BJ (cell line): ENCODE data around the gene NFAT5. TPM values are rescaled to one million over a fixed set of nuclear protein-coding genes. Genes with fewer than 3 reads are reported as not detected.

ENCODE experiments used
- CTCF ChIA-PET: fragments of 350-600 bp; formaldehyde crosslinking; extraction: SDS; loops from one replicate; lab custom pipeline; 2021; ENCODE audit warnings: antibody characterized with exemption, inconsistent platforms; lab: Yijun Ruan, JAX
- POLR2A ChIA-PET: fragments of 300-600 bp; sonication (Branson Sonifier 250); formaldehyde crosslinking; extraction: SDS; loops from one replicate; lab custom pipeline; 2021; ENCODE audit warnings: antibody characterized with exemption; lab: Charles Lee
- DNase-seq: peaks from one replicate; pipeline ENCODE4 v3.0.0-alpha.2; 2011; ENCODE audit warnings: low read depth
- H3K27me3 ChIP-seq: 2 replicates; pipeline ENCODE4 v1.6.0; 2011; ENCODE audit warnings: low read length; ENCODE audit not compliant: control insufficient read depth, insufficient read depth
- H3K36me3 ChIP-seq: 2 replicates; pipeline ENCODE4 v1.5.1; 2011; ENCODE audit warnings: low read length; ENCODE audit not compliant: control insufficient read depth, insufficient read depth
- H3K4me3 ChIP-seq: 2 replicates; pipeline ENCODE4 v1.5.1; 2011; ENCODE audit warnings: low read depth, mild to moderate bottlenecking, control low read depth, low read length
- polyA plus RNA-seq: library from polyadenylated mRNA; depleted of rRNA; stranded (reverse); fragments of >200 nt; gene quantifications from 2 replicates; pipeline ENCODE4 v1.2.3, GENCODE V29; 2011; rRNA removed
- small RNA-seq: library from RNA; depleted of rRNA; stranded (forward); fragments of <200 nt; gene quantifications from one replicate; pipeline ENCODE3, GENCODE V24; 2012; ENCODE audit warnings: low replicate concordance, low read depth; ENCODE audit not compliant: insufficient read length
- TF ChIP-seq, protein P1 (sequence below): IDR thresholded peaks from 2 replicates; pipeline ENCODE4 v1.5.1; 2011; ENCODE audit warnings: low read depth, mild to moderate bottlenecking, control low read depth, inconsistent platforms, low read length, moderate library complexity; ENCODE audit not compliant: insufficient read depth

The NFAT5 gene
- polyA plus RNA-seq, 1 experiment = 29.6 TPM

DNA sequence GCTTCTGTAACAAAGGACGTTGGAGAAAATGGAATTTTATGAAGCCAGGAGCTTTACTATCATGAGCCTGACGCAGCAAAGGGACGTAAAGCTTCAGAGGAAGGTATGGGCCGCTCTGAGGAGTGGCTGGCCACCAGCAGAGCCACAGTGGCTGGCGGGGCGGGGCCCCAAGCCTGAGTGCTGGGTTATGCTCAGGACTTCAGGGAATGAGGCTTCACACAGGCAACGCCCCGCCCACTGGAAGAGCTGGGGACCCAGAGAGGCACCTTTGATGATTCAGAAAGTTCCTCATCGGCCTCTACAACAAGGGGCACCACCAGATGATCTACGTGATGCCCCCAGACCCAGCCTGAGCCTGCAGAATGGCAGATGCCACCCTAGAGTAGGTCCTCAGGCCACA, 180.2 kb downstream of the NFAT5 start:
- TF ChIP-seq, protein P1, sequence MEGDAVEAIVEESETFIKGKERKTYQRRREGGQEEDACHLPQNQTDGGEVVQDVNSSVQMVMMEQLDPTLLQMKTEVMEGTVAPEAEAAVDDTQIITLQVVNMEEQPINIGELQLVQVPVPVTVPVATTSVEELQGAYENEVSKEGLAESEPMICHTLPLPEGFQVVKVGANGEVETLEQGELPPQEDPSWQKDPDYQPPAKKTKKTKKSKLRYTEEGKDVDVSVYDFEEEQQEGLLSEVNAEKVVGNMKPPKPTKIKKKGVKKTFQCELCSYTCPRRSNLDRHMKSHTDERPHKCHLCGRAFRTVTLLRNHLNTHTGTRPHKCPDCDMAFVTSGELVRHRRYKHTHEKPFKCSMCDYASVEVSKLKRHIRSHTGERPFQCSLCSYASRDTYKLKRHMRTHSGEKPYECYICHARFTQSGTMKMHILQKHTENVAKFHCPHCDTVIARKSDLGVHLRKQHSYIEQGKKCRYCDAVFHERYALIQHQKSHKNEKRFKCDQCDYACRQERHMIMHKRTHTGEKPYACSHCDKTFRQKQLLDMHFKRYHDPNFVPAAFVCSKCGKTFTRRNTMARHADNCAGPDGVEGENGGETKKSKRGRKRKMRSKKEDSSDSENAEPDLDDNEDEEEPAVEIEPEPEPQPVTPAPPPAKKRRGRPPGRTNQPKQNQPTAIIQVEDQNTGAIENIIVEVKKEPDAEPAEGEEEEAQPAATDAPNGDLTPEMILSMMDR = no peak
- CTCF ChIA-PET = interaction anchor here (1.0 to 1.8 kb wide), 2 partner anchors 9 to 185 kb away, joined by 3 to 11 read pairs; partner anchors contain the start of gene NOB1
- POLR2A ChIA-PET = no interaction called here
- no peak for DNase-seq
- Histone ChIP-seq H3K36me3 (peaks cover 40% of the 10 kb centered on the region), H3K27me3 (no peaks in the 10 kb centered on the region), H3K4me3 (no peak overlapping the region)

DNA sequence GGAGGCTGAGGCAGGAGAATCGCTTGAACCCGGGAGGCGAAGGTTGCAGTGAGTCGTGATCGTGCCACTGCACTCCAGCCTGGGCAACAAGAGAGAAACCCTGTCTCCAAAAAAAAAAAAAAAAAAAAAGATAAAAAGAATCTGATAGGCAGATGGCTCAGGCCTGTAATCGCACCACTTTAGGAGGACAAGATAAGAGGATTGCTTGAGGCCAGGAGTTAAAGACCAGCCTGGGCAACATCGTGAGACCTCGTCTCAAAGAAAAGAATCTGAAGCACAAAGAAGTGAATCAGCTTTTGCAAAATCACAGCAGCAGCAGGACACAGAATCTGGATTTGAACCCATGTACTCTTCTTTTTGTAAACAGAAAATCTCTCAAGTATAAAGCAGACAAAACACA, 181.3 kb downstream of the NFAT5 start:
- POLR2A ChIA-PET = no interaction called here
- CTCF ChIA-PET = no interaction called here

DNA sequence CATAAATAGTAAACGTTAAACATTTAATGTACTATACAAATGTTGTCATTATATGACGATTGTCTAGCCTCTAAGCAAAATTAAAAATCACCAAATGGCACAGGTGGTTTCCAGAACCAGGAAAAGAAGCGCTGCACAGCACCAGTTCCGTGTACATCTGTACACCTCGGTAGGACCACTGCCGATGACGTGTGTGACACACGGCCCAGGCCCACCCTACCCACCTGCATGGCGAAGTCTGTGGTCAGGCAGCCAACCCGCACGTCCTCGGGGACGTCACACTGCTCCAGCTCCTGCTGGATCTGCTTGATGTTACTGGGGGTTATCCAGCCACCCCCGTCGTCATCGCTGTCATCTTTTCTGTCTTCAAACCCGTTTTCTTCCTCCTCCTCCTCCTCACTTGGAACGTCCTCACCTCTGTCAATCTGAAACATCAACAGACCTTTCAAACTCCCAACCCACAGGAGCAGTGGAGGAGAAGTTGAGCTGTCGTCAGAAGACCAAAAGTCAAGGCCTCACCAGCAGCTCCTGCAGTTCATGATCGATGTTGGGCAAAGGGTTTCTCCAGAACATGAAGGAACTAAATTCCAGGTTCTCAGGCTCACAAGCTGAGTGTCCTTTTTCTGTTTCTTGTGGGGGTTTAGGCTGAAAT, 183.1 kb downstream of the NFAT5 start:
- ChIA-PET CTCF (interaction anchor here (0.6 kb wide), 1 partner anchor 178 kb away, joined by 3 read pairs; no protein-coding TSS in a partner anchor), POLR2A (no interaction called here)
- TF ChIP-seq, protein P1 = no peak
- peaks cover 33% of the 10 kb centered on the region for H3K36me3 ChIP-seq
- no peak for DNase-seq
- no peaks in the 10 kb centered on the region for H3K27me3 ChIP-seq
- no peak overlapping the region for H3K4me3 ChIP-seq

More for the DNA sequence above, 181.3 kb downstream of the NFAT5 start:
- TF ChIP-seq, protein P1 = no peak
- H3K27me3 ChIP-seq = no peaks in the 10 kb centered on the region
- H3K36me3 ChIP-seq = peaks cover 42% of the 10 kb centered on the region
- no peak for DNase-seq
- no peak overlapping the region for H3K4me3 ChIP-seq

DNA sequence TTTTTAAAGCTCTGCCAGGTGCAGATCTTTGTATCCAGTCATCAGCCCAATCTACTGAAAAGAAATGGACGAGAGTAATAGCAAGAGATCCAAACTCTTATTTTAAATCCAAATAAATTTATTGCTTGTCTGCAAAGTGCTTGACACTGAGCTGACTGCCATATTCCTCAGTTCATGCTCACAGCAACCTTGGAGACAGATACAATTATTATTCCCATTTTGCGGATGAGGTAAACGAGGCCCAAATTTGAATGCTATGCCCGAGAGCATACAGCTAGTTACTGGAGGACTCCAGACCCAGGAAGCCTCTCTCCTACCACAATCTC, 188.3 kb downstream of the NFAT5 start:
- POLR2A ChIA-PET = no interaction called here
- no peak for DNase-seq
- no peaks in the 10 kb centered on the region for H3K27me3 ChIP-seq
- TF ChIP-seq, protein P1 = no peak
- peaks cover 4% of the 10 kb centered on the region for H3K36me3 ChIP-seq
- H3K4me3 ChIP-seq = peak overlapping the region; percentile 65
- CTCF ChIA-PET = interaction anchor here (0.7 to 2.7 kb wide), 27 partner anchors 9 to 444 kb away, joined by 3 to 53 read pairs (median 4); partner anchors contain the start of genes NQO1 and PDF

Small RNA genes lying within 50 kb of the gene (small RNA-seq; reads per million reads assigned to genes)
- not detected for gene MIR1538

Other genes with a start within 250 kb of the NFAT5 start
- 4.0 and 6.4 TPM in 2 replicates for gene PDF, start 235.4 kb upstream of the NFAT5 start, polyA plus RNA-seq
- 25.2 and 31.6 TPM in 2 replicates for gene COG8, start 226.4 kb upstream of the NFAT5 start, polyA plus RNA-seq
- 6.4 and 9.1 TPM in 2 replicates for gene NIP7, start 226.2 kb upstream of the NFAT5 start, polyA plus RNA-seq
- gene TMED6, start 214.2 kb upstream of the NFAT5 start, polyA plus RNA-seq = 0.13 TPM in 1 of 2 replicates, not detected in the other
- gene TERF2, start 180.0 kb upstream of the NFAT5 start, polyA plus RNA-seq = 9.2 and 11.6 TPM in 2 replicates
- gene CYB5B, start 141.3 kb upstream of the NFAT5 start, polyA plus RNA-seq = 134 and 196 TPM in 2 replicates
- 706 and 731 TPM in 2 replicates for gene NQO1, start 160.6 kb downstream of the NFAT5 start, polyA plus RNA-seq
- gene NOB1, start 189.0 kb downstream of the NFAT5 start, polyA plus RNA-seq = 64.3 and 73.1 TPM in 2 replicates
- 9.4 and 16.8 TPM in 2 replicates for gene WWP2, start 196.4 kb downstream of the NFAT5 start, polyA plus RNA-seq